HepG2 (cell line): ENCODE measurements around the gene DND1.
"Not testable (repeated sequence)": the region's sequence is repeated elsewhere in the genome, so short reads cannot be mapped to it uniquely, and the experiment has no call there.

Experiments used
- KLF15 ChIP-seq: sonication (generic); formaldehyde crosslinking; IDR thresholded peaks from 2 replicates; pipeline ENCODE4 v1.8.1; 2023; ENCODE audit warnings: borderline replicate concordance, mild to moderate bottlenecking, inconsistent platforms, missing genetic modification reagents, mixed read lengths
- POLR2A ChIP-seq, 2 experiments: IDR thresholded peaks; 2 replicates each; pipeline ENCODE4 v1.6.1; 2011; ENCODE audit warnings: low read depth in 2 of 2, low read length in 2 of 2, mild to moderate bottlenecking in 1 of 2, moderate library complexity in 1 of 2; ENCODE audit not compliant: insufficient read depth in 1 of 2

- not testable (repeated sequence) for TF ChIP-seq KLF15 (CRISPR knock-in tag); POLR2A (IDR thresholded peaks at IDR 0.05; ENCODE audit: insufficient read depth in 1 of 2, low read depth in 2 of 2, low read length in 2 of 2)
Observed at GRCh38 chr5:140716238-140716637, 42.9 kb upstream of the DND1 start.
